GM23338 (cell line): Measurements from ENCODE around the gene HIBADH.

Source experiments
- CREB1 ChIP-seq: fragments of 250-450 bp; sonication (Bioruptor Pico); IDR thresholded peaks from 2 replicates; pipeline ENCODE4 v1.5.0; 2020; ENCODE audit warnings: low read depth, mild to moderate bottlenecking, moderate library complexity
- EZH2 ChIP-seq: fragments of 200-600 bp; sonication (generic); IDR thresholded peaks from one replicate; pipeline ENCODE4 v1.8.0; 2017; ENCODE audit warnings: antibody characterized with exemption, mild to moderate bottlenecking, low read depth; ENCODE audit not compliant: unreplicated experiment
- EZH2phosphoT487 ChIP-seq: fragments of 200-600 bp; sonication (generic); IDR thresholded peaks from one replicate; pipeline ENCODE4 v1.8.1; 2018; ENCODE audit warnings: antibody characterized with exemption; ENCODE audit not compliant: unreplicated experiment
- ZNF331 ChIP-seq: fragments of 250-450 bp; sonication (Bioruptor Pico); IDR thresholded peaks from 2 replicates; pipeline ENCODE4 v1.5.0; 2020; ENCODE audit warnings: low read depth, mild to moderate bottlenecking, moderate library complexity
- TF ChIP-seq, protein P1 (sequence below), 2 experiments: fragments of 200-600 bp in 1 of 2; sonication (generic) in 1 of 2; conservative IDR thresholded peaks; 2 replicates each; pipeline versions ENCODE4 v1.5.1 to v1.6.1; 2016 to 2017; ENCODE audit warnings: antibody characterized with exemption in 2 of 2, low read depth in 2 of 2, mild to moderate bottlenecking in 2 of 2, moderate library complexity in 1 of 2

DNA sequence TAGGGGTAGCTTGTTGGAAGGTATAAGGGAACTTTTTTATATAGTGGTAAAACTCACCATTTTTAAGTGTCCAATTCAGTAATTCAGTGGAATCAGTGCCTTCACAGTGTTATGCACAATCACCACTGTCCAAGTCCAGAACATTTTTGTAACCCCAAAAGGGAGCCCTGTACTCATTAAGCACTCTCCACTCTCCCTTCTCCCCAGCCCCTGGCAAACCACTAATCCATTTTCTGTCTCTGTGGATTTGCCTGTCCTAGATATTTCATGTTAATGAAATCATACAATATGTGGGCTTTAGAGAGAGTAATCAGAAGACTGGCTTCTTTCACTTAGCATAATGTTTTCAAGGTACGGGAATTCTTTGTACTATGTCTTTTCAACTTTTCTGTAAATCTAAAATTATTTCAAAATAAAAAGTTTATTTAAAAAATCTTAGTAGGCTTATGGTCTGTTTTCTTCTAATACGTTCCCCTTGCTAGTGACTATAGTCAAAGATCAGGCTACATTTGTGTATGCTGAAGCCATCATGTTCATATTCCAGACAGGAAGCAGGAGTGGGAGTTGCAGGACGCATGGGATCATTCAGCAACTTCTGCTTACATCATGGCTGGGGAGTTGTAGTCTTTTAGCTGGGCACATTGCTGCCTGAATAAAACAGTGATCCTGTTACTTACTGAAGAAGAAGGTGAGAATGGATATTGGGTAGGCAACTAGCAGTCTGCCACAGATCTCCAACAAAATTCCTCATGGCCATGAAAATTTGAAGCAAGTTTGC, 41.9 kb upstream of the HIBADH start:
- TF ChIP-seq EZH2phosphoT487 (no peak), ZNF331 (no peak), EZH2 (no peak), CREB1 (CRISPR knock-in tag) (no peak)
- TF ChIP-seq, protein P1, sequence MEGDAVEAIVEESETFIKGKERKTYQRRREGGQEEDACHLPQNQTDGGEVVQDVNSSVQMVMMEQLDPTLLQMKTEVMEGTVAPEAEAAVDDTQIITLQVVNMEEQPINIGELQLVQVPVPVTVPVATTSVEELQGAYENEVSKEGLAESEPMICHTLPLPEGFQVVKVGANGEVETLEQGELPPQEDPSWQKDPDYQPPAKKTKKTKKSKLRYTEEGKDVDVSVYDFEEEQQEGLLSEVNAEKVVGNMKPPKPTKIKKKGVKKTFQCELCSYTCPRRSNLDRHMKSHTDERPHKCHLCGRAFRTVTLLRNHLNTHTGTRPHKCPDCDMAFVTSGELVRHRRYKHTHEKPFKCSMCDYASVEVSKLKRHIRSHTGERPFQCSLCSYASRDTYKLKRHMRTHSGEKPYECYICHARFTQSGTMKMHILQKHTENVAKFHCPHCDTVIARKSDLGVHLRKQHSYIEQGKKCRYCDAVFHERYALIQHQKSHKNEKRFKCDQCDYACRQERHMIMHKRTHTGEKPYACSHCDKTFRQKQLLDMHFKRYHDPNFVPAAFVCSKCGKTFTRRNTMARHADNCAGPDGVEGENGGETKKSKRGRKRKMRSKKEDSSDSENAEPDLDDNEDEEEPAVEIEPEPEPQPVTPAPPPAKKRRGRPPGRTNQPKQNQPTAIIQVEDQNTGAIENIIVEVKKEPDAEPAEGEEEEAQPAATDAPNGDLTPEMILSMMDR (conservative IDR thresholded peaks at IDR 0.05; ENCODE audit: low read depth in 2 of 2), result no peak
